ENCODE results near the gene C2orf72. TPM values are rescaled to one million over a fixed set of nuclear protein-coding genes. Genes with fewer than 3 reads are reported as not detected.
"Not testable (repeated sequence)": the region's sequence is repeated elsewhere in the genome, so short reads cannot be mapped to it uniquely, and the experiment has no call there.

The C2orf72 gene
- total RNA-seq, 1 donor from 2014 or later: 3.5 TPM

DNA sequence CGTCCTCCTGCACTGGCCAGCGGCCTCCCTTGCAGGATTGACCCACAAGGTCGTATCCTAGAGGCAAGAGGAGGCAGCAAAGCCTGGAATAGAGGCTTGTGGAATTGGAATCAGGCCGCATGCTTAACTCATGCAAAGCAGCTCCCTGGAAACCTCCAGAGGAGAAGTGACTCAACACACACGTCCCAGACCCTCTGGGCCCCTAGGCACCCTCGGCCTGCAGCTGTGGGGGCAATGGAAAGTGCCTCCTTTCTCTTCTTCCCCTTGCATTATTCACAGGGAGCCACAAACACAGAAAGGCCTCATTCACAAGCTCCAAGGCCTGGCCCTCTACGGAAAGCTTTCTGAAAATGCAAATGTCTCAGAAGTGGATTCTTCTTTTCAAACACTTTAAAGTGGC is 21.8 kb upstream of the C2orf72 start:
- DNase-seq: no peak

DNA sequence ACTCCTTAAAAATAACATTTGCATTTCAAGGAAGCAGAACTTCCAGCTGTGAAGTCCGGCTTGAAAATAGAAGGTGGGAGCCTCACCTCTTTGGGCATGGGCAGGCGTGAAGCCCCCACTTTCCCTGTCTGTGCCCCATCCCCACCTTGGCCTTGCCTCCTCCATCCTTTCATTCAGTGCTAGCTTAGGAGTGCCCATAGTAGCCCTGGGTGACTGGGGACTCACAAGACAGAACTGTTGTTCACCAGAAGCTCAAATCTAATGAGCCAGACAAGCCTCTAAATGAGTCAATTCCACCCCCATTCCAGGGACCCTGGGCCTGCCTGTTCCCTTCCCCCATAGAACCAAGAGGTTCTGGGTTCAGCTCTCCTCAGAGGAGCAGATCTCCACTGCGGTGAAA is 21.4 kb upstream of the C2orf72 start:
- DNase-seq: no peak

DNA sequence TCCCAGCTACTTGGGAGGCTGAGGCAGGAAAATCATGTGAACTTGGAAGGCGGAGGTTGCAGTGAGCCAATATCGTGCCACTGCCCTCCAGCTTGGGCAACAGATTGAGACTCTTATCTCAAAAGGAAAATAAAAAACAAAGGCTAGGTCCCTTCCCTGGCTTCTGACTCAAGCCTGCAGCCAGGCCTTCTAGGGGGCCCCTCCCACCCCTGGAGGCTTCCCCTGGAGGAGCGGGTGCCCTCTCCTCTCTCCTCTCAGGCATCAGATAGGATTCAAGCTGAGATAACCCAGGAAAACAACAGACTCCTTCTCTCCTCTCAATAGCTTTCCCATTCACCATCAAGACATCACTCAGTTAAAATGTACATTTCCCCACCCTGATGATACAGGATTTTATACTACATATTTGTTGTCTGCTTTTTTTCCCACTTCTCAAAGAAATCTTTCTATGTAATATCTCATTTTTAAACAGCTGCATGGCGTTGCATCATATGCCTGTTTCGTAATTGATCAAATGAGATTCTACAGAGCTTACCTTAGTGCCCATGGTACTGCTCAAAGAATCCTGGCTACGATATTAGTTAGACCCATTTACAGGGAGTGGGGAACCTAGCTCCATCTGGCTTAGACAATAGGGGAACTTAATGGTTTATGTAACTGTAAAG is 20.6 kb upstream of the C2orf72 start:
- no peak for DNase-seq

DNA sequence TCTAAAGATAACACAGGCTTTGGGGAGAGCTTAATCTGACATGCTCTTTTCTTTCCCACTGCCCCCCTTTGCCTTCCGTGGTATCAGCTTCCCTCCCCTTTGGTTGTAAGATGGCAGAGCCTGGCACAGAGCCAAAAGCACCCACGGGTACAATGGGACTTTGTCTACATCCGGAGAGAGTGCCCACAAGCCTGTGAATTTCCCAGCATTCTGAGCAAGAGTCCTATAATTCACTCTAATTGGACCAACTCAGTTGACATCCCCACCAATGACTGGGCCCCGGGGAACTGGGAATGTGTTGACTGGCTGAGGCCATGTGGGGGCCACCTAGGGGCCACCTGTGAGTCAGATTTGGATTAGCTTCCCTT is 20.1 kb upstream of the C2orf72 start:
- DNase-seq: no peak

DNA sequence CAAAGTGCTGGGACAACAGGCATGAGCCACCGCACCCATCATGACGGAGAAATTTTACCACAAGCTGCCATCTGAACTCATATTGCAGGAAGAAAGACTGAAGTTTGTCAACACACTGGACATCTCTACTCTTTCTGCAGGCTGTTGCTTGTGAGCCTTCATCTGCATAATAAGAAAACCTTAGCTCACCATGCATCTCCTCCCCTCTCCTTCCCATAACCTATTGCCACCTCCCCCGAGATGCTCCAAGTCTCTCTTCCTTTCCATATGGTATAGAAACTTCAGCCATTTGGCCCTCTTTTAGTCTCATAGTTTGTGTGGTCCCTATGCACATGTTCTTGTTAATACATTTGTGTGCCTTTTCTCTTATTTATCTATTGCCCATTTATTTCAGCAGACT is 19.1 kb upstream of the C2orf72 start:
- no peak for DNase-seq

DNA sequence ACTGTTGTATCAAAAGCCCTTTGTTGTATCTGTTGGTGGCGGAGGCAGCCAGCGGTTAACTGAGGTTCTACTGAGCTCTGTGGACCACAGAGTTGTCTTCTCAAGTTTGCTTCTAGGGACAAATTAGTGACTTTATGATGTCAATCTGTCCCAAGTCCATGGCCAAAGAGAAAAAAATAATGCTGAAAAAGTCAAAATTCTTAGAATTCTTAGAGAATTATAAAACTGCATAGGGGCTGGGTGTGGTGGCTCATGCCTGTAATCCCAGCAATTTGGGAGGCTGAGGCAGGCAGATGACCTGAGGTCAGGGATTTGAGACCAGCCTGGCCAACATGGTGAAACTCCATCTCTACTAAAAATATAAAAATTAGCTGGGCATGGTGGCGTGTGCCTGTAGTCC is 12.3 kb upstream of the C2orf72 start:
- not testable (repeated sequence) for DNase-seq

DNA sequence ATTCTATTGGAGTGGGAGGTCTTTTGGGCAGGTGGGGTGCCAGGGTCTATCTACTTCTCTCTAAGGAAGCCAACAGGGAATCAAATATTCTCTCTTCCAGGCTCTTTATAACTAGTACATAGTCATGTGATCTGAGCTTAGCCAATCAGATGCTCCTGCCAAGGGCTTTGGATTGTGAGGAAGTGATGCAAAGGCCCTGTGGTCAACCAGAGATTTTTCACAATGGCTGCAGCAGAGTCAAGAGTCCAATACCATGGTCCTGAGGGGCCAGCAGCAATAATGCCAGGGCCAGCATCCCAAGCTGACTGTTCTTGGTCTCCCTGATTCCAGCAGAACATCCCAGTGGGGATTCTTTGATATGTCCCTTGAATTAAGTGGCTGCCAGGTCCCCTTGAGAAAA is 8.4 kb upstream of the C2orf72 start:
- no peak for DNase-seq

DNA sequence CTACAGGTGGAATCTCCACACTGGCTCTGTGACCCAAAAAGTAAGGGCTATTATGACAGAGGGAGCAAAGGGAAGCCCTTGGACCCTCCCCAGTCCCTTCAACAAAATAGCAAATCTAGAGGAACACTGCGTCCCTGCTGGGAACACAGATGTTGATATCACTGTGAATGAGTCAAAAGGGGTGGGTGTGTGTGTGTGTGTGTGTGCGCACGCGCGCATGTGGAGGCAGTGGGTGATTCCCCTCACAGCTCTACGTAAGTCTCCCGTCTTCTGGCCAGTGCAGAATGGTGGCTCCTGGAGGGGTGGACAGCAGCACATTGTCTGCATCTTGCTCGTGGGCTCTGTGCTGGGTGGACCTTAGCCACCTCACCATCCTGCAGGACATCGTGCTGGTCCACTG is 7.8 kb upstream of the C2orf72 start:
- DNase-seq: no peak

DNA sequence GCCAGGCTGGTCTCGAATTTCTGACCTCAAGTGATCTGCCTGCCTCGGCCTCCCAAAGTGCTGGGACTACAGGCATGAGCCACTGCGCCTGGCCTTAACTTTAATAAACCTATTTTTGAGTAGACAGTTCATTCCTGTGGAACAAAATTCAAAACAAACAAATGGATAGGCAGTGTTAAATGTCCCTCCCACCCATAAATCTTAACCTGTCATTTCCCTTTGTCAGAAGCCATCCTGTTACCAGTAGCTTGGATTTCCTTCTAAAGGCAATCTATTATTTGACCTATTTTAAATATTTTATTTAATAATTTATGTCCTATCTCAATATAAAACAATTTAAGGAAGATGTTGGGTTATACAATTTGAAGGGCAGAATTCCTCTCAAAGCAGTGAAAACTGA is 6.6 kb upstream of the C2orf72 start:
- no peak for DNase-seq

DNA sequence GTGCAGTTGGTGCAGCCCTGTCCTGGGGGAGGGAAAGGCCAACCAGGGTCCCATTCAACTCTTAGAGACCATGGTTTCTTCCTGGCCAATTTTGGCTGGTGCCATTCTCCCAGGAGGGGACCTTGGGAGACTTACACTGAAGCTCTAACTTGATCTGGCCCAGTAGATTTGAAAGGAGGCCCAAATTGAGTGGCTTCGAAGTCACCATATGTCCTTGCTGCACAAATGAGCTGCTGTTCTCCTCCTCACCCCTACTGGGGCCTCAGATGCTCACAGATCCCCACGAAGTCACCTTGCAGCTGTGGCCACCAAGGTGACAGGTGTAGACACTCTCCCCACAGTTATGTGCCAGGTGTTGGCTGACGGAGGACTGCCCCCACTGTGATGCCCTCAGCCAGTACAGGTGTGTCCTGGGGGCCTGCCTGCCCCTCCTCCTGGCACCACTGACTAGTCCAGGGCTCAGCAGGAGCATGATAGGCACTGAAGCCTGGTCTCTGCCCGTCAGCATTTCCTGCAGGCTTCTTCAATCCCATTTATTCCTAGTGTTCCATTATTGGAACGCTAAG is 4.7 kb upstream of the C2orf72 start:
- no peak for DNase-seq

DNA sequence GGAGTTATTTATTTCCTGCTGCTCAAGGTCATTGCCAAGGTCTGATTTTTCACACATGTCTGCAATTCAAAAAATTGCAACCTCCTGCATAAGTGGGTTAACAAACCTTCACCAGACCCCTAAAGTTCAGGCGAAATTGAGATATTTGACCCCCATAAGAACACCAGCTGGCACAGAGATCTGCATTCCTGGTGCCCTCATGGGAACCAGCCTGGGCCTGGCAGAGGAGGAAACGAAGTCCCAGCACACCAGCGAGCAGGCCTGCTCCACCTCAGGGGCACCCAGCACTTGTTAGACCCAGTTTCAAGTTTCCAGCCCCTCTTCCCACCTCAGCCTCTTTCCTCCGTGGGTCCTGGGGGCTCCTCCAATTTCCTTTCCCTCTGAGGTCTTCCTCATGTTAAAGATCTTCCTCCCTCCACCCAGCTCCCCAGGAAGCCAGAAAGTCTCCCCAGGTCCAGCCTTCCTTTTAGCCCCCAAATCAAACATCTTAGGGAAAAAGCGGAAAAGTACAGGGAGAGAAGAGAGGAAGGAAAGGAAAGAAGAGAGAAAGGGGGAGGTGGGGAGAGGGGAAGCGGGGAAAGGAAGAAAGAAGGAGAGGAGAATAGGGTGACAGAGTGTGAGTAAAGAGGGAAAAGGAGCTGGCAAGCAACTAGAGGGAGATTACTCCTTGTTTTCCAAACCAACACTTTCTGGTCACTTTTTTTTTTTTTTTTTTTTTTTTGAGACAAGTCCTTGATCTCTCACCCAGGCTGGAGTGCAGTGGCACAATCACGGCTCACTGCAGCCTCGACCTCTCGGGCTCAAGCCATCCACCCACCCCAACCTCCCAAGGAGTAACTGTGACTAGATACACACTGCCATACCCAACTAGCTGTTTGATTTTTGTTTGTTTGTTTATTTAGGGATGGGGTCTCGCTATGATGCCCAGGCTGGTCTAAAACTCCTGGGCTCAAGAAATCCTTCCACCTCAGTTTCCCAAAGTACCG is 3.9 kb upstream of the C2orf72 start:
- no peak for DNase-seq

DNA sequence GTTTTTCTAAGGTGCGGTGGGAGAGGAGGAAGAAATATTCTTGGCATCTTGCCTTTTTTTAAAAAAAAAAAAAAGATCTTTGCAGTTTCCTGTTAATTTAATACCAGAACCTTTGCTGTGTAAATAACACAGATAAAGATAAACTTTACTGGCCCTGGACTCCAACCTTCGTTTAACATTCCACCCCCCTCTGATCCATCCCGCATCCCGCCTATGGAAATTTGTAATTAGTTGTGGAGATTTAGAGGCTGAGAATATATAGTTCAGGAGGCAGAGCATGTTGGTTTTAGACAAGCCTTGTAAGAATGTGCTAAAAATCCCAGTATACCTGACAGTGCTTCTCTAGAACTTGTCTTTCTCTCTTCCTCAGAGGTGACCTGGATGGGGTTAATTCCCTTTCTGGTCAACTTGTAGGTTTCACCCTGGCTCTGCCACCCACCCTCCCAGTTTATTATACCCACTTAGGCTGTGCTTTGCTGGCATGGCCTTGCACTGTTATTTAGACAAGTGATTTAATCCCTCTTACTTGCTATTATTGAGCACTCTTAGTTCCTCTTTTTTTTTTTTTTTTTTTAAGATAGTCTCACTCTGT is 2.9 kb upstream of the C2orf72 start:
- no peak for DNase-seq

DNA sequence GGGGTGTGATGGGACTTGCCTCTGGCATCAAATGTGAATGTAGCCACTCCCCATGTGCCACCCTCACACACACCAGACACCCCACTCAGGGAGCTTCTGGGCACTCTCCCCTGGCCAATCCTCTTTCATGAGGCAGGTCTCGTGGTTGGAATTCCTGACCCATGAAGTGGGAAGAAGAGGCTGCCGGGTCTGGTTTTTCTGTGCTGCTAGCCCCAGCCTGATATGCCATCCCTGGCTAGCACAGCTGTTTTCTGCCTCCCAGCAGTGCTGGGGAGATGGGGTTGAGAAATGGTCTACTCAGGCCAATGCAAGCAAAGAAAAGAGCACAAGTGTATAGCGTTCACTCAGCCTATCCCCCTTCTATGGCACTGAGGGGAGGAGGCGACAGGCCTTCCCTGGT is 1.2 kb upstream of the C2orf72 start:
- no peak for DNase-seq

DNA sequence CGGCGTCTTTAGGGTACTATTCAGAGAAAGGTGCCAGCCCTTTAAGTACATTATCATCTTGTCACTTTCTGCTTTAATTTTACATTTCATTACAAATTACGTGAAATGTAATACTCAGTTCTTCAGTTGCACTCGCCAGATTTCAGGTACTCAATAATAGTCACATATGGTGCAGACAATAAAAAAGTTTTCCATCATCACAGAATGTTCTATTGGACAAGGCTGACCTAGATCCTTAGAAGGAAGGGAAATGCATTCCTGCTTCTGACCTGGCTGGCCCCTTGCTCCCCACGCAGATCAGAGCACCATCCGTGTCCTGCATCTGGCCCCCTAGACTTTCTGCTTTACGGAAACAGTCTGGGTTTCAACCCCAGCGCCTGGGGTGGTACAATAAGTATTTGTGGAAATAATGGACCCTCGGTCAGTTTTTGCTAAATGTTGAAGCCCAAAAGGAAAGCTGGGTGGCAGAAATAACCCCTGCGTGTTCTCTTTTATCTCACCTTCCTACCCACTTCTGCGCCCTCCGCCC is 681 bp upstream of the C2orf72 start:
- no peak for DNase-seq

DNA sequence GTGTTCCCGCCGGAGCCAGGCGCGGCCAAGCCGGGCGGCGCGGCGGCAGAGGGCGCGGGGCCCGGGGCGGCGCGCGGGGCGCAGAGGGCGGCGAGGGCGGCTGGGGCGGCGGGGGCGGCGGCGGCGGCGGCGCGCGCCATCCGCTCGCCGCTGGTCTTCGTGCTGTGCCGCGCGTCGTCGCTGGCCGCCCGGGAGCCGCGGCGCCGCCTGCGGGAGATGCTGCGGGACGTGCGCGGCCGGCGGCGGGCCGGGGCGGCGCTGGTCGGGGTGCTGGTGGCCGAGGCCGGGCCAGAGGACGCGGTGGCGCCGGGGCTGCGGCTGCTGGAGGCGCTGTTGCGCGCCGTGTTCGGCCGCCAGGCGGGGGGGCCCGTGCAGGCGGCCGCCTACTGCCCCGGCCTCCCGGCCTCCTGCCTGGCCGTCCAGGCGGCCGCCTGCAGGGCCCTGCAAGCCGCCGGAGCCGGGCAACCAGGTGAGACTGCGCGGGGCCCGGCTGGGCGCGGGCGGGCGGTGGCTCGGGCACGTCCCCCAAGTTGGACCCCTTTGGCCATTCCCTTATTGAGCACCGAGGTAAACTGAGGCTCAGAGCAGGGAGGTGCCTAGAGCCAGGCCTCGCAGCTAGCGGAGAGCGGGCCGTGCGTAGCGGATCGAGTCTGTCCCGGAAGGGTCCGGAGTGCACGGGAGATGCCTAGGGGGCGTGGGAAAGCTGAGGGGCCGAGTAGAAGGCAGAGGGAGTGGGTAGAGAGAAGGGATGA is 584 bp downstream of the C2orf72 start:
- DNase-seq: no peak

DNA sequence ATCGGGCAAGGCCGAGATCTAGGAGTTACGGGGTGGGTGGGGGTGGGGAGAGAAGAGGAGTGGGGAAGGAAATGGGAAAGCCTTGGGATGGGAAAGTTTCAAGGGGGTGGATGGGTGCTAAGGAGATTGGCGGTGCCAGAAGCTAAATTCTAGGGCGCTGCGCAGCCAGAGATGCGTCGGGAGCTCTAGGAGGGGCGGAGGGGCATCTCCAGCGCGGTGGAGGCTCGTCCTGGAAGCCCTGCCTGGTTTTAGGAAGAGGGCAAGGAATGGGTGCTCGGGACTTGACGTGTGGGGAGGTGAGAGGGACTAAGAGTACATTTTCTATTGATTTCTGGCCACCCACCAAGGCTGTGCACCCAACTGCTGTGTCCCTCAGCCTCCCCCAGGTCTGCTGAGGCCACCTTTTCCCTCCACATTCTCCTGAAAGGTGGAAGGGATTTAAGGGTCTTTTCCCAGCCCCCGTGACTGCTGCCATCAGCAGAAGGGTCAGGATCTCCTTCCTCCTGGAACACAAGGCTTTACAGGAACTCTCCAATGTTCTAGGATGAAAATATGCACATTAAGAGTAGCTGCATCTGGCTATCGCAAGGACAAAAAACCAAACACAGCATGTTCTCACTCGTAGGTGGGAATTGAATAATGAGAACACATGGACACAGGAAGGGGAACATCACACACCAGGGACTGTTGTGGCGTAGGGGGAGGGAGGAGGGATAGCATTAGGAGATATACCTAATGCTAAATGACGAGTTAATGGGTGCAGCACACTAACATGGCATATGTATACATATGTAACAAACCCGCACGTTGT is 1.4 kb downstream of the C2orf72 start:
- no peak for DNase-seq

DNA sequence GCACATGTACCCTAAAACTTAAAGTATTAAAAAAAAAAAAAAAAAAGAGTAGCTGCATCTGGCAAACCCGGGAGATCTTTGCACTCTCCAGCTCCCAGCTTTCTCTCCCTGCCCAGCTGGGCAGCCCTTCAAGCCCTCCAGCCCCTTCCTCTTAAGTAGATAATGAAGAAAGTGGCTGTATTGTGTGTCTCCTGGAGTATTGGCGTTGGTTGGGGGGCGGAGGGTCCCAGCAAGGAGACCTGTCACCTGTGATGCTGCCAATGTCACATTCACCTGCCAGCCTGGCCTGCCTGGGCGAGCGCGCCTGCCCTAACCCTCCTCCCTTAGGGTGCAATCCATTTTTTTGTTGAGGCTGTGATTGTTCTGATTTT is 2.0 kb downstream of the C2orf72 start:
- no peak for DNase-seq

DNA sequence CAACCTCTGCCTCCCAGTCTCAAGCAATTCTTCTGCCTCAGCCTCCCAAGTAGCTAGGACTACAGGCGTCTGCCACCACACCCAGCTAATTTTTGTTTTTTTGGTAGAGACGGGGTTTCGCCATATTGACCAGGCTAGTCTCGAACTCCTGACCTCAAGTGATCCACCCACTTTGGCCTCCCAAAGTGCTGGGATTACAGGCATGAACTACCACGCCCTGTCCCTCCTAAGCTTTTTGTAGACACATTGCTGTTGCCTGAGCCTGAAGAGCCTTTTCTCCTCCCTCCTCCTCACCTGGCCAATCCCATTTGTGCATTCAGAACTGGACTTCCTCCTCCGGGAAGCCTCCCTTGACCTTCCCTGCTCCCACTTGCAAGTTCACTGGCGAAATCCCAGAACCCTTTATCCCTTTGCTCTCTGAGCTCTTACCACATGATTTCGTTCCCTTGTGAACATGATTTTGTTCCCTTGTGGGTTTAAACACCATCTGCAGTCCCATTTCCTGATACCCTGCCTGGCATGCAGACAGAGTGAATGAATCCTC is 2.6 kb downstream of the C2orf72 start:
- DNase-seq: no peak

DNA sequence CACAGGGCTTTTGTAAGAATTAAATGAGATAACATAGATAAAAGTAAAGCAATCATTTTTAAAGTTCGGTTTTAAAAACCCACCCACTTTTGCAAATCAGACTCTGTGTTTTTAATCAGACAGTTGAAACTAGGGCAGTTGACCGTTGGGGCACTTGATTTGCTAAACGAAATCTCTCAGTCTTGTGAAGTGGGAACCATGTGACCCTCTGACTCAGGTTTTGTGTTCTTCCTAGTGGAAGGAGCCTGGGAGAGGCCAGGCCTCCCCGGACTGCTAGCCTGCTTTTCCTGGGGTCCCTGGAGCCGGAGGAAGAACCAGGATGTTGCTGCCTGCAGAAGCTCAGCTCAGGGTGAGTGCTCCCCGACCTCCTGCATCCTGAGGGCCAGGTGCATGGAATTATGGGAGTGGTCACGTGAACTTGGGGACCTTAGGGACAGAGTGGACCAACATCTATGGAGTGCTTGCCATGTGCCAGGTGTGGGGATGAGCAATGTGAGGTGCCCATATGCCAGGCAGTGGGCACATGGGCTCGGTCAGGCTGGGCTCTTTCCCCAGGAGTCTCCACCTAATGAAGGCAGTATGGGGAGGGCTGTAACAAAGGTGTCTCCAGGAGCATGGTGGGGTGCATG is 3.9 kb downstream of the C2orf72 start:
- no peak for DNase-seq

DNA sequence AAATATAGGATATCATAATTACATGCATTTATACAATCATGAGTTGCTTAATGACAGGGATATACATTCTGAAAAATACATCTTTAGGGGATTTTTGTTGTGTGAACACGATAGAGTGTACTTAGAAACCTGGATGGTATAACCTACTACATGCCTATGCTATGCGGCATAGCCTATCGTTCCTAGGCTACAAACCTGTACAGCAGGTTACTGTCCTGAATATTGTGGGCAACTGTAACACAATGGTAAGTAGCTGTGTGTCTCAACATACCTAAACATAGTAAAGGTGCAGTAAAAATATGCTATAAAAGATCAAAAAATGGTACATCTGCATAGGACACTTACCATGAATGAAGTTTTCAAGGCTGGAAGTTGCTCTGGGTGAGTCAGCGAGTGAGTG is 6.5 kb downstream of the C2orf72 start:
- DNase-seq: no peak

DNA sequence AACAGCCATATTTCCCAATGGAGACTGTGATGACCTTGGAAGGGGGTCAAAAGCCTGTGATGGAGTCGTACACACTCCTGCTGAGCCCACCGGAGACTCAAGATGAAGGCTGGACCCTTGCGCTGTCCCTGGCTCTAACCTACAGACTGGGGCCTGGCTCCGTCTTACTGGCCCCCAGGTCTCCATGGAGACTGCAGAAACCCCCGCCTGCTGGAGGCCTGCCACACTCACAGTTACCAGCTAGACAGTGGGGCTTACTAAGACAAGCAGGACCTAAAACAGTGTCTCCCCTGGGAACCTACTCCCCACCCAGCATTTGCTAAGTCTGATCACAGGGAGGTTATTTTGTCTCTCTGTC is 9.6 kb downstream of the C2orf72 start:
- no peak for DNase-seq
